Skeletal muscle tissue (tissue), 4 donors: ENCODE data around the gene AIRE. TPM values are rescaled to one million over a fixed set of nuclear protein-coding genes. Genes with fewer than 3 reads are reported as not detected.

Experiments
- H3K27ac ChIP-seq: one replicate; pipeline ENCODE4 v1.7.0; 2013; ENCODE audit warnings: mild to moderate bottlenecking, low read depth, low read length, inconsistent platforms
- H3K27me3 ChIP-seq, 3 donors: one replicate each; pipeline ENCODE4 v1.7.0; 2013; ENCODE audit warnings: low read length in 3 of 3; ENCODE audit not compliant: control insufficient read depth in 3 of 3, insufficient read depth in 3 of 3
- H3K36me3 ChIP-seq, 3 donors: one replicate each; pipeline ENCODE4 v1.7.0; 2013; ENCODE audit warnings: low read length in 3 of 3; ENCODE audit not compliant: control insufficient read depth in 3 of 3, insufficient read depth in 3 of 3
- H3K4me1 ChIP-seq, 3 donors: one replicate each; pipeline ENCODE4 v1.7.0; 2013; ENCODE audit warnings: low read length in 3 of 3, mild to moderate bottlenecking in 3 of 3; ENCODE audit not compliant: control insufficient read depth in 3 of 3, insufficient read depth in 3 of 3
- H3K4me3 ChIP-seq, 3 donors: one replicate each; pipeline ENCODE4 v1.7.0; 2013; ENCODE audit warnings: low read length in 3 of 3
- H3K9ac ChIP-seq, 3 donors: one replicate each; pipeline ENCODE4 v1.7.0; 2013; ENCODE audit warnings: low read length in 3 of 3, mild to moderate bottlenecking in 3 of 3, moderate library complexity in 2 of 3, low read depth in 1 of 3
- H3K9me3 ChIP-seq, 3 donors: one replicate each; pipeline ENCODE4 v1.7.0; 2013; ENCODE audit warnings: low read length in 3 of 3; ENCODE audit not compliant: control insufficient read depth in 3 of 3
- total RNA-seq: library from RNA; depleted of rRNA; stranded (reverse); fragments of >200 nt; gene quantifications from one replicate; pipeline ENCODE4 v1.2.3, GENCODE V29; 2014
- donor health status: Osteomylitis.

The AIRE gene
- total RNA-seq, 1 donor from 2014 or later = not detected

DNA sequence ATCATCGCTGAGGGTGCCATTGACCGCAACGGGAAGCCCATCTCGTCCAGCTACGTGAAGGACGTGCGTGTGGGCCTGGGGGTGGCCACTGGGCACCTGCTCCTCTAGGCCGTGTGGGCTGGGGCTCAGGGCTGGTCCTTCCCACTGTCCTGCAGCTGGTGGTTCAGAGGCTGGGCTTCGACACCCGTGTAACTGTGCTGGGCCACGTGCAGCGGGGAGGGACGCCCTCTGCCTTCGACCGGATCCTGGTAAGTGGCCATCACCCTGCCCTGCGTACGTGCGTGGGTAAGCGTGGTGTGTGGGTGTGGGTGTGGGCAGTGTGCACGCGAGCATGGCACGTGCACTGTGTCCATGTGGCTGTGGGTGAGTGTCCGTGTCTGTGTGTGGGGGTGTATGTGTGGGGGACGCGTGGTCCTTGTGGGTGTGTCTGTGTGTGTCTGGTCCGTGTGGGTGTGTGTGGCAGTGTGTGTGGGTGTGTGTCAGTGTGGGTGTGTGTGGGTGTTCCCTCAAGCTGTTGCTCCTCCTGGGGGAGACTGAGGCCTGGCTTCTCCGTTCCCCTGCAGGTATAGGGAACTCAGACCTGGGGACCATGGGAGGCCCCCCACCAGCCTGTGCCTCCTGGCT lies 30.7 kb downstream of the AIRE start:
- no peaks in the 10 kb centered on the region for H3K27me3 ChIP-seq
- peaks cover 18 to 28% (median 28%) of the 10 kb centered on the region in 3 donors for H3K36me3 ChIP-seq
- no peaks in the 10 kb centered on the region for H3K9me3 ChIP-seq
- H3K4me3 ChIP-seq = no peak overlapping the region
- no peak overlapping the region for H3K9ac ChIP-seq
- no peak overlapping the region for H3K27ac ChIP-seq
- H3K4me1 ChIP-seq = no peaks in the 10 kb centered on the region

DNA sequence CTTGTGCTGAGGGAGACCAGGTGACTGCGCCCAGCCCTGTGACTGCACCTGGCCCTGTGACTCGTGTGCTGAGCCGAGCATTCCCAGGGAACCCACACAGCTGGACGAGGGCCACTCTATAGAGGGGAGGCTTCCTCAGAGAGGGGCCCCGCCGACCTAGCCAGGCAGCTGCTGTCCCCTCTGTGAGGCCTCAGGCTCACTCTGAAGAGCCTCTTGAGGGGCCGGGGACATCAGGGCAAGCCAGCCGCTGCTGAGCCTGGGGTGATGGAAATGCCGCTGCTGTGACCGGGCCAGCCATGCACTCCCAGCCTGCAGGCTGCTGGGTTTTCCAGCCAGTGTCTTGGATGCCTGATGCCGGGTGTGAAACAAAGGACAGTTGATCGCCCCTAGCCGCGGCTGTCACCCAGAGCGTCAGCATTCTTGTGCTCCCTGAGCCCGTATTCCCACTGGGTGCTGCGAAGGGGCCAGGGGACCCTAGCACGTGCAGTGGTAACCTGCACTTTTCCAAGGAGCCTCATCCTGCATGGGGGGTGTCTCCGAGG lies 31.6 kb downstream of the AIRE start:
- no peaks in the 10 kb centered on the region for H3K27me3 ChIP-seq
- H3K4me3 ChIP-seq = no peak overlapping the region
- no peaks in the 10 kb centered on the region for H3K9me3 ChIP-seq
- H3K4me1 ChIP-seq = no peaks in the 10 kb centered on the region
- H3K36me3 ChIP-seq = peaks cover 15 to 24% (median 19%) of the 10 kb centered on the region in 3 donors
- H3K9ac ChIP-seq = no peak overlapping the region
- no peak overlapping the region for H3K27ac ChIP-seq

DNA sequence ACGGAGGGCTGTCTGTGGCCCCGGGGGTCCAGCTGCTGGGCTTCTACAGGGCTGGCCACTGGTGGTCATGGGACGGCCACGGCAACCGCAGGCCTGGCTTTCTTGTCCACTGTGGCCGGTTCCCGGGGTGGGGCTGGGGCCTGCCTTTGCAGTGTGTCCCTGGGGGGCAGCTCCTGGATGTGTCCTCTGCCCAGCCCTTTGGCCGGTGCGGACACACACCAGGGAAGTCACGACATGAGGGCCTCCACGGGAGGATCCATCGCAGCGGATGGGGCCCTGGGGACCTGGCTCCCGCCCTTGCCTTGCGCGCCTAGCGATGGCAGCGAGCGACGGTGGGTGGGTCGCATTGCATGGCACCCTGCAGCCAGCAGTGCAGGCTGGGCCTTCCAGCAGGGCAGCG lies 32.2 kb downstream of the AIRE start:
- no peak overlapping the region for H3K4me3 ChIP-seq
- peaks cover 11 to 21% (median 16%) of the 10 kb centered on the region in 3 donors for H3K36me3 ChIP-seq
- no peaks in the 10 kb centered on the region for H3K4me1 ChIP-seq
- H3K9me3 ChIP-seq = no peaks in the 10 kb centered on the region
- H3K27ac ChIP-seq = no peak overlapping the region
- no peak overlapping the region for H3K9ac ChIP-seq
- no peaks in the 10 kb centered on the region for H3K27me3 ChIP-seq

DNA sequence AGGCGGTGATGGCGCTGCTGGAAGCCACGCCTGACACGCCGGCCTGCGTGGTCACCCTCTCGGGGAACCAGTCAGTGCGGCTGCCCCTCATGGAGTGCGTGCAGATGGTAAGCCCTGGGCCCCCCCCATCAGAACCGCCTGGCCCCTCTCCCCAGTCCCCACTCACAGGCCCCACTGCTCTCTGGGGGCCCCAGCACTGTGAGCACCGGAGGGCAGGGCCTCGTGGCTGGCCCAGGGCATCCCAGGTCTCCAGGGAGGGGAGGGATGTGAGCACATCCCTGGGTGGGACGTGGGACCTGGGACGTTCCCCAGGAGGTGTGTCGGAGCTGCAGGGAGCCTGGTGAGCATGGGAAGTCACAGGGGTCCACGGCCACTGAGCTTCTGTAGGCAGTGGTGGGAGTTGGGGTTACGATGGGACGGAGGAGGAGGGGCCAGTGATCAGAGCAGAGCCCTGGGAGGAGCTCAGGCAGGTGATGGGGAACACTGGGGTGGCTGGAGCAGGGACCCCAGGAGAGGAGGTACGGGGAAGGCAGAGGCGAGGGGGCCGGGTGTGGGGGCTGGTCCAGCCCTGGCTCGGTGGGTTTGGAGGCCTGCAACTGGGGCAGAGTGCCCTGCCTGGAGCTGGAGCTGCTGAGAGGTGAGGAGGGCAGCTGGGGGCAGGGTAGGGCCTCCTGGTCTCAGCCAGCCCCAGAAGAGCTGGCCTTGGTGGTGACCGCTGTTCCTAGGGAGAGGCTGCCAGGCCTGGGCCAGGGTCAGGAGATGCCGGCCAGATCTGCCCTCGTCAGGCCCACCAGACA lies 33.0 kb downstream of the AIRE start:
- H3K9ac ChIP-seq = no peak overlapping the region
- no peaks in the 10 kb centered on the region for H3K27me3 ChIP-seq
- H3K9me3 ChIP-seq = no peaks in the 10 kb centered on the region
- peaks cover 0 to 7% (median 0%) of the 10 kb centered on the region in 3 donors for H3K4me1 ChIP-seq
- H3K27ac ChIP-seq = no peak overlapping the region
- H3K4me3 ChIP-seq = no peak overlapping the region
- H3K36me3 ChIP-seq = peaks cover 11 to 14% (median 13%) of the 10 kb centered on the region in 3 donors

DNA sequence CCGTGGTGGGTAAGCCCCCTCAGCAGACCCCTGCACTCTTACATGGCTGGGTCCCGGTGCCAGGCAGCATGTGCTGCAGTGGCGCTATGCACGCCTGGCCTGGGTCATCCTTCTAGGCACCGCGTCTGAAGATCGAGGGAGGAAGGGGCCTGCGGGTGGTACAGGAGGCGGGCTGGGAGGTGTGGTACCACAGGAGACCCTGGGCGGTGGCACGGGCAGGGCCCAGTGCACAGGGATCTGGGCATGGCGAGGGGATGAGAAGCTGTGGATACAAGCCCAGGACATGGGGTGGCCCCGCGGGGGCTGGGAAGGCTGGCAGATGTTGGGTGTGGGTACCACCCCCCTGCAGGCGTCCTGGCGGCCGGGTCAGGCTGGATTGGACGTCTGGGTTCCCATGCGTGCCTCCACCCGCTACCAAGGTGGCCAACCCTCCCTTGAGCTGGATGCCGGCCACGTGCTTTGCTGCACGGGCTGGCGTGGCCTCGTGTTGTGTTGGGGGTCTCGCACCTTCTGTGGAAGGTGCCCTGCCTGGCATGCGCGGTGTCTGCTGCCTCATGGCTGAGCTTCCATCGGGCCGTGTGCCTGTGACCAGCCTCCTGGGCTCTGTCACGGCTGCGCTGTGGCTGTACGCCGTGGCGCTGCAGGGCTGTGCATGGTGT lies 33.9 kb downstream of the AIRE start:
- Histone ChIP-seq H3K4me1 (peaks cover 0 to 11% (median 0%) of the 10 kb centered on the region in 3 donors), H3K9ac (no peak overlapping the region), H3K9me3 (no peaks in the 10 kb centered on the region), H3K27ac (no peak overlapping the region), H3K36me3 (peaks cover 11 to 18% (median 14%) of the 10 kb centered on the region in 3 donors), H3K27me3 (no peaks in the 10 kb centered on the region), H3K4me3 (no peak overlapping the region)

DNA sequence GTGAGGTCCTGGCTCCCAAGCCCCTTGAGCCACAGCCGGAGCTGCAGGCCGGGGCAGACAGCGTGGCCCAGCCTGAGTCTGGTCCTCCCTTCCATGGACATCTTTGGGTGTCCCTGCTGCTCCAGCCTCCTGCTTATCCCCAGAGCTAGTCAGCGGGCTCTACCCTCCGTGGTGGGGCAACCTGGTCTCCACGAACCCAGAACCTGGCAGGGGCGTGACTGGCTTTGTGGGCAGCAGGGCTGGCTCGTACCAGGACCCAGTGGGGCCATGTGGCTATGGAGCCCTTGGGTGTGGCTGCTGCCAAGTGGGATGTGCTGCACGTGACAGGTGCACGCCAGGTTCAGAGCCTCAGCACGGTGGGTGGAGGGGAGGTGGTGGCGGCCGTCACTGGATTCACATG lies 35.2 kb downstream of the AIRE start:
- H3K36me3 ChIP-seq = peaks cover 11 to 22% (median 19%) of the 10 kb centered on the region in 3 donors

DNA sequence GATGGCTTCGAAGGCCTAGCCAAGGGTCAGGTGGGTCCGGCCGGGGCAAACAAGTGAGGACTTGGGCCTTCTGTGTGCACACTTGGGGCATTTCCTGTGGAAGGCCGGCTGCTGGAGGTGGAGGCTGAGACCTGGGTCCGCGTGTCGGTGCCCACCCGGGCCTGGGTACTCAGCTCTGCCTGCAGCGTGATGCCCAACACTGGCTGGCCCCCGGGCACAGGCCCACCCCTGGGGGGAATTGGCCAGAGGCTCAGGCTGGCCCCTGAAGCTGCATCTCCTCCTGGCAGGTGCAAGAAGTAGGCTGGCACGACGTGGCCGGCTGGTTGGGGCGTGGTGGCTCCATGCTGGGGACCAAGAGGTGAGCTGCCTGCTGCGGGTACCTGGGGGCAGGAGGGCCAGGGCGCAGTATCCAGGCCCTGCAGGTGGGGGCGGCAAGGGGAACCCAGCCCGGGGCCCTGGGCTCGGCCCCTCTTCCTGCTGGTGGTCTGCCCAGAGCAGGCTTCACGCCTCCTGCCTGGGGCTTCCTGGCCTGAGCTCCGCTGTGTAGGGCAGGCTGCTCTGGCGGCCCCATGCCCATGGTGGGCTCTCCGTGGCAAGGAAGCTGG lies 36.3 kb downstream of the AIRE start:
- H3K4me3 ChIP-seq = no peak overlapping the region
- H3K9me3 ChIP-seq = no peaks in the 10 kb centered on the region
- H3K27ac ChIP-seq = no peak overlapping the region
- no peaks in the 10 kb centered on the region for H3K27me3 ChIP-seq
- H3K9ac ChIP-seq = no peak overlapping the region
- peaks cover 7 to 25% (median 14%) of the 10 kb centered on the region in 3 donors for H3K36me3 ChIP-seq
- H3K4me1 ChIP-seq = peaks cover 0 to 11% (median 0%) of the 10 kb centered on the region in 3 donors

More for the DNA sequence above, 35.2 kb downstream of the AIRE start:
- H3K27ac ChIP-seq = no peak overlapping the region
- no peaks in the 10 kb centered on the region for H3K9me3 ChIP-seq
- no peak overlapping the region for H3K4me3 ChIP-seq
- H3K4me1 ChIP-seq = peaks cover 0 to 11% (median 0%) of the 10 kb centered on the region in 3 donors
- H3K9ac ChIP-seq = no peak overlapping the region
- H3K27me3 ChIP-seq = no peaks in the 10 kb centered on the region

DNA sequence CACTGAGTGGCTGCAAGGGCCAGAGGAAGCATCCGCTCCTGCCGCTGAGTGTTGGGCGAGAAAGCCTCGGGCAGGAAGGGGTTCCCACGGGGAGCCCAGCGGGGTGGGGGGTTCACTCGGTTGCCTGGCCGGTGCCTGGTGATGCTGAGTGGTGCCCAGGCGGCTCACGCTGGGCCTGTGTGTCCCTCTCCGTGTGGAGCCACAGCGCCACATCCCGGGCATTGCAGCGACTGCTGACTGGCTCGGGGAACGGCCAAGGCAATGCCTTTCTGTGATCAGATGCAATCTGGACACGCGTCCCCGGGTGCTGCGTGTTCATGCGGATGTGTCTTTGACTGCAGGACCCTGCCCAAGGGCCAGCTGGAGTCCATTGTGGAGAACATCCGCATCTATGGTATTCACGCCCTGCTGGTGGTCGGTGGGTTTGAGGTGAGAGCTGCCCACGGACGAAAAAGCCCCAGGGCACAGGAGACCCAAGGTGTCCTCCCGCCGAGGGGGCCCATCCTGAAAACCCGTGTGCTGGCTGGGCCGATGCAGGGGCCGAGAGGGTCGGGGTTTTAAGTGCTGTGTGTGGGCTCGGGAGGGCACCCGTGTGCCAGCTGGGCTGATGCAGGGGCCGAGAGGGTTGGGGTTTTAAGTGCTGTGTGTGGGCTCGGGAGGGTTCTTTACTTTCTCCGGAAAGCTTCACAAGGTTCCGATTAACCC lies 37.1 kb downstream of the AIRE start:
- H3K27me3 ChIP-seq = no peaks in the 10 kb centered on the region
- H3K4me1 ChIP-seq = peaks cover 0 to 11% (median 0%) of the 10 kb centered on the region in 3 donors
- no peak overlapping the region for H3K27ac ChIP-seq
- H3K36me3 ChIP-seq = peaks cover 7 to 25% (median 14%) of the 10 kb centered on the region in 3 donors
- H3K4me3 ChIP-seq = no peak overlapping the region
- H3K9me3 ChIP-seq = no peaks in the 10 kb centered on the region
- peak overlapping the region in 1 of 3 donors; percentile 89 for H3K9ac ChIP-seq

DNA sequence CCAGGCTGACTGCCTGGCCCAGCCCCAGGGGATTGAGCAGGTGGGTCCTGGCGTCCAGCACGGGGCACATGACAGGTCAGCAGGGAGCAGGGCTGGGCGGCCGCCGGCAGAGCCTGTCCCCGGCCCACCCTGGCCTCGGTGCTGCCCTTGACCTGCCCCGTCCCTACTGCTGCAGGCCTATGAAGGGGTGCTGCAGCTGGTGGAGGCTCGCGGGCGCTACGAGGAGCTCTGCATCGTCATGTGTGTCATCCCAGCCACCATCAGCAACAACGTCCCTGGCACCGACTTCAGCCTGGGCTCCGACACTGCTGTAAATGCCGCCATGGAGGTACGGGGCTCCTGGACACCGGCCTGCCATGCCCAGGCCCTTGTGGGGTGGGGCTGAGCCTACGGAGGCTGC lies 37.9 kb downstream of the AIRE start:
- Histone ChIP-seq H3K4me1 (peaks cover 0 to 11% (median 0%) of the 10 kb centered on the region in 3 donors), H3K27ac (no peak overlapping the region), H3K9me3 (no peaks in the 10 kb centered on the region), H3K4me3 (peak overlapping the region in 1 of 3 donors; percentile 85), H3K36me3 (peaks cover 4 to 22% (median 14%) of the 10 kb centered on the region in 3 donors), H3K27me3 (no peaks in the 10 kb centered on the region), H3K9ac (peak overlapping the region in 2 of 3 donors; percentile 4 to 89)
